ENCODE data around the gene ACSF3.
"Not testable (repeated sequence)": the region's sequence is repeated elsewhere in the genome, so short reads cannot be mapped to it uniquely, and the experiment has no call there.

ACSF3 gene

GRCh38 chr16:89061590-89062380 lies 31.9 kb upstream of the ACSF3 start:
- peaks cover 21% of the 10 kb centered on the region for H3K27me3 ChIP-seq (ENCODE audit: insufficient read depth, low read length)
- no peak overlapping the region for H3K4me3 ChIP-seq (ENCODE audit: low read length)
- no peak overlapping the region for H2AFZ ChIP-seq (ENCODE audit: low read depth, low read length)
- H3K9me3 ChIP-seq (ENCODE audit: low read length) = no peaks in the 10 kb centered on the region
- H3K4me1 ChIP-seq (ENCODE audit: insufficient read depth, low read length) = peaks cover 9% of the 10 kb centered on the region
- no peaks in the 10 kb centered on the region for H3K36me3 ChIP-seq (ENCODE audit: insufficient read depth, low read length)

GRCh38 chr16:89062389-89063345 lies 31.0 kb upstream of the ACSF3 start:
- H3K9me3 ChIP-seq (ENCODE audit: low read length) = no peaks in the 10 kb centered on the region
- no peak overlapping the region for H2AFZ ChIP-seq (ENCODE audit: low read depth, low read length)
- H3K4me1 ChIP-seq (ENCODE audit: insufficient read depth, low read length) = peaks cover 9% of the 10 kb centered on the region
- no peak overlapping the region for H3K4me3 ChIP-seq (ENCODE audit: low read length)
- peaks cover 20% of the 10 kb centered on the region for H3K27me3 ChIP-seq (ENCODE audit: insufficient read depth, low read length)
- H3K36me3 ChIP-seq (ENCODE audit: insufficient read depth, low read length) = no peaks in the 10 kb centered on the region

DNA sequence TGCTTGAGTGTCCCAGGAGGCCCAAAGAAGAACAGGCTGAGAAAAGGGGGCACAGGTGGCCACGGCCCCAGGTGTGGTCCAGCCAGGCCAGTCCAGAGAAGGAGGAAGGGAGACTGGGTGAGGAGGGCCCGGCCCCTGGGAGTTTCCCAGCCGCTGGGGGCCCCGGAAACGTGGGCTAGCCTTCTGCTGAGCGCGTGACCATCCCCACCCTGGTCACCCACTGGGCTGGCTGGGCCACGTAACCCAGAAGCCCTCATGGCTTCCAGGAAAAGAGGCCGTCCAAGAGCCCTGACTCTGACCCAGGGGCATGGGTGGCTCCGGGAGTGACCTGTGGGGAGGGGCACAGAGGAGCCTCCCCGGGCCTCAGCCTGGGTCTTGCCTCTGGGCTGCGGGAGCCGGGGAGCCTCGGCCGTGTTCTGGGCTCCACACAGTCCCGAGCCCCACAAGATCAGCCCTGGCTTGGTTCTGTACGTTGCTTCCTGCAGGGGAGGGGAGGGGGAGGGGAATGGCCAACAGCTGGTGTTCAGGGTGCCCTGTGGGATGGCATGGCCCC lies 29.8 kb upstream of the ACSF3 start:
- Histone ChIP-seq H3K27me3 (ENCODE audit: insufficient read depth, low read length) (peaks cover 21% of the 10 kb centered on the region), H3K36me3 (ENCODE audit: insufficient read depth, low read length) (no peaks in the 10 kb centered on the region), H3K9me3 (ENCODE audit: low read length) (no peaks in the 10 kb centered on the region), H3K4me1 (ENCODE audit: insufficient read depth, low read length) (peaks cover 9% of the 10 kb centered on the region), H2AFZ (ENCODE audit: low read depth, low read length) (no peak overlapping the region), H3K4me3 (ENCODE audit: low read length) (no peak overlapping the region)

- peaks cover 21% of the 10 kb centered on the region for H3K27me3 ChIP-seq (ENCODE audit: insufficient read depth, low read length)
- H3K4me1 ChIP-seq (ENCODE audit: insufficient read depth, low read length) = peaks cover 9% of the 10 kb centered on the region
- H3K4me3 ChIP-seq (ENCODE audit: low read length) = no peak overlapping the region
- H2AFZ ChIP-seq (ENCODE audit: low read depth, low read length) = no peak overlapping the region
- no peaks in the 10 kb centered on the region for H3K9me3 ChIP-seq (ENCODE audit: low read length)
- no peaks in the 10 kb centered on the region for H3K36me3 ChIP-seq (ENCODE audit: insufficient read depth, low read length)
Observed at GRCh38 chr16:89064606-89065457, 28.8 kb upstream of the ACSF3 start.

GRCh38 chr16:89065458-89065822 lies 28.2 kb upstream of the ACSF3 start:
- Histone ChIP-seq H3K4me1 (ENCODE audit: insufficient read depth, low read length) (peaks cover 9% of the 10 kb centered on the region), H3K9me3 (ENCODE audit: low read length) (no peaks in the 10 kb centered on the region), H3K27me3 (ENCODE audit: insufficient read depth, low read length) (peaks cover 18% of the 10 kb centered on the region)

GRCh38 chr16:89066721-89067120 lies 26.9 kb upstream of the ACSF3 start:
- Histone ChIP-seq H3K4me3 (ENCODE audit: low read length) (no peak overlapping the region), H3K9me3 (ENCODE audit: low read length) (no peaks in the 10 kb centered on the region), H3K27me3 (ENCODE audit: insufficient read depth, low read length) (peaks cover 12% of the 10 kb centered on the region), H3K4me1 (ENCODE audit: insufficient read depth, low read length) (peaks cover 9% of the 10 kb centered on the region), H2AFZ (ENCODE audit: low read depth, low read length) (peak overlapping the region; percentile 11), H3K36me3 (ENCODE audit: insufficient read depth, low read length) (no peaks in the 10 kb centered on the region)

More at GRCh38 chr16:89065458-89065822, 28.2 kb upstream of the ACSF3 start:
- no peak overlapping the region for H2AFZ ChIP-seq (ENCODE audit: low read depth, low read length)
- no peaks in the 10 kb centered on the region for H3K36me3 ChIP-seq (ENCODE audit: insufficient read depth, low read length)
- H3K4me3 ChIP-seq (ENCODE audit: low read length) = no peak overlapping the region

- no peaks in the 10 kb centered on the region for H3K36me3 ChIP-seq (ENCODE audit: insufficient read depth, low read length)
- H3K9me3 ChIP-seq (ENCODE audit: low read length) = no peaks in the 10 kb centered on the region
- H3K4me1 ChIP-seq (ENCODE audit: insufficient read depth, low read length) = peaks cover 9% of the 10 kb centered on the region
- H2AFZ ChIP-seq (ENCODE audit: low read depth, low read length) = no peak overlapping the region
- no peak overlapping the region for H3K4me3 ChIP-seq (ENCODE audit: low read length)
- H3K27me3 ChIP-seq (ENCODE audit: insufficient read depth, low read length) = peaks cover 8% of the 10 kb centered on the region
Observed at GRCh38 chr16:89067677-89068443, 25.8 kb upstream of the ACSF3 start.

GRCh38 chr16:89068814-89069616 lies 24.6 kb upstream of the ACSF3 start:
- H3K9me3 ChIP-seq (ENCODE audit: low read length); H3K27me3 ChIP-seq (ENCODE audit: insufficient read depth, low read length); H3K4me1 ChIP-seq (ENCODE audit: insufficient read depth, low read length); H3K36me3 ChIP-seq (ENCODE audit: insufficient read depth, low read length); H2AFZ ChIP-seq (ENCODE audit: low read depth, low read length); H3K4me3 ChIP-seq (ENCODE audit: low read length): not testable (repeated sequence)

DNA sequence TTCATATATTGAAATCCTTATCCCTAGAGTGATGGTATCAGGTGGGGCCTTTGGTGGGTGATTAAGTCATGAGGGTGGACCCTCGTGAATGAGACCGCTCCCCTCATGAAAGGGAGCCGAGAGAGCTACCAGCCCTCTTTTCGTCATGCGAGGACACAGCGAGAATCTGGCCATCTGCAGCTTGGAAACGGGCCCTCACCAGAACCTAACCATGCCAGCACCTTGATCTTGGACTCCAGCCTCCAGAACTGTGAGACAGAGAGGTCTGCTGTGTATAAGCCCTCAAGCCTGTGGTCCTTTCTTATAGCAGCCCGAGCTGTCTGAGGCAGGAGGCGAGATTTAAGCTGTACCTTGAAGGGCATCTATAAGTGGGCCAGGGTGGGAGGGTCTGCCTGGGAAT lies 23.7 kb upstream of the ACSF3 start:
- Histone ChIP-seq H3K36me3 (ENCODE audit: insufficient read depth, low read length) (no peaks in the 10 kb centered on the region), H3K27me3 (ENCODE audit: insufficient read depth, low read length) (peaks cover 8% of the 10 kb centered on the region), H3K4me3 (ENCODE audit: low read length) (no peak overlapping the region), H3K4me1 (ENCODE audit: insufficient read depth, low read length) (peaks cover 9% of the 10 kb centered on the region), H2AFZ (ENCODE audit: low read depth, low read length) (no peak overlapping the region), H3K9me3 (ENCODE audit: low read length) (no peaks in the 10 kb centered on the region)

DNA sequence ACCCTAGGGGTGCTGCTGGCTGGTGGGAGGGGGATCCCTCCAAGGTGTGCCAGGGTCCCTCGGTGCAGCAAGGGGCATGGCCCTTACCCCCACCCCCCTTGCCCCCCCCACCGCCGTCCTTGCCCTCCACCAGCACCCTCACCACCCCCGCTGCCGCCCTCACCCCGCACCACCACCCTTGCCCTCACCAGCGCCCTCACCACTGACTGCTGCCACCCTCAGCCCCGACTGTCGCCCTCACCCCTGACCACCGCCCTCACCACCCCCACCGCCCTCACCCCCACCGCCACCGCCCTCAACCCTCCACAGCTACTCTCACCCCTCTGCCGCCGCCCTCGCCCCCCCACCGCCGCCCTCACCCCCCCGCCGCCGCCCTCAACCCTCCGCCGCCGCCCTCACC lies 23.1 kb upstream of the ACSF3 start:
- H3K27me3 ChIP-seq (ENCODE audit: insufficient read depth, low read length) = peaks cover 8% of the 10 kb centered on the region
- H3K4me1 ChIP-seq (ENCODE audit: insufficient read depth, low read length) = peaks cover 9% of the 10 kb centered on the region
- H2AFZ ChIP-seq (ENCODE audit: low read depth, low read length) = no peak overlapping the region
- H3K4me3 ChIP-seq (ENCODE audit: low read length) = no peak overlapping the region
- no peaks in the 10 kb centered on the region for H3K9me3 ChIP-seq (ENCODE audit: low read length)
- H3K36me3 ChIP-seq (ENCODE audit: insufficient read depth, low read length) = no peaks in the 10 kb centered on the region

GRCh38 chr16:89071686-89072547 lies 21.7 kb upstream of the ACSF3 start:
- Histone ChIP-seq H3K27me3 (ENCODE audit: insufficient read depth, low read length) (peaks cover 8% of the 10 kb centered on the region), H3K4me3 (ENCODE audit: low read length) (no peak overlapping the region), H3K9me3 (ENCODE audit: low read length) (no peaks in the 10 kb centered on the region), H2AFZ (ENCODE audit: low read depth, low read length) (peak overlapping the region; percentile 24), H3K36me3 (ENCODE audit: insufficient read depth, low read length) (no peaks in the 10 kb centered on the region), H3K4me1 (ENCODE audit: insufficient read depth, low read length) (peaks cover 5% of the 10 kb centered on the region)

Measured in neuron (in vitro differentiated cells).